ENCODE results near the gene OSCP1. TPM values are rescaled to one million over a fixed set of nuclear protein-coding genes. Genes with fewer than 3 reads are reported as not detected.

The OSCP1 gene
- total and polyA plus RNA-seq, 2 donors (not counting 3 experiments of a cell fraction or from before 2014, with no cell fraction given): 4.6 to 8.3 TPM

- FAIRE-seq: peak; percentile 91
- Histone ChIP-seq H3K36me3 (ENCODE audit: control insufficient read depth in 2 of 2, extremely low read depth in 1 of 2, insufficient read depth in 2 of 2, low read length in 2 of 2) (no peaks in the 10 kb centered on the region), H3K79me2 (ENCODE audit: control insufficient read depth, insufficient read depth, low read length) (peaks cover 56% of the 10 kb centered on the region), H3K9me3 (replicated peaks; ENCODE audit: control insufficient read depth, insufficient read depth, low read length) (no peaks in the 10 kb centered on the region), H4K20me1 (replicated peaks; ENCODE audit: control insufficient read depth, extremely low read depth, insufficient read depth, low read length) (no peaks in the 10 kb centered on the region), H3K27me3 (ENCODE audit: control insufficient read depth in 2 of 2, insufficient read depth in 2 of 2, low read length in 2 of 2) (no peaks in the 10 kb centered on the region), H2AFZ (ENCODE audit: low read depth, low read length) (no peak overlapping the region), H3K9ac (replicated peaks; ENCODE audit: extremely low read depth, insufficient read depth, low read length) (no peak overlapping the region), H3K4me3 (replicated peaks in 1 of 3; ENCODE audit: insufficient read depth in 1 of 3, low read depth in 1 of 3, low read length in 3 of 3) (no peak overlapping the region), H3K4me1 (ENCODE audit: control insufficient read depth, extremely low read depth, insufficient read depth, low read length) (peaks cover 47% of the 10 kb centered on the region), H3K27ac (ENCODE audit: insufficient read depth, low read depth, low read length) (peak overlapping the region; percentile 54), H3K4me2 (ENCODE audit: insufficient read depth, low read length) (peak overlapping the region; percentile 31), H3K9me1 (replicated peaks; ENCODE audit: control insufficient read depth, extremely low read depth, insufficient read depth, low read length) (no peaks in the 10 kb centered on the region)
- no TSS peak for BruUV-seq (replicated peaks)
- peak; percentile 77 for DNase-seq (ENCODE audit: low read depth, low spot score)
- dilution Hi-C loops (cut with MboI; ENCODE audit: extremely low pct_ligation_motif_present, low sequenced_read_pairs) (no loop called here), intact Hi-C loops (cut with micrococcal nuclease) (loop anchor here (1.0 kb wide), 7 partner anchors 17 to 270 kb away; partner anchors contain the start of genes EVA1B and TRAPPC3)
- ChIA-PET CTCF (interaction anchor here (0.8 to 5.6 kb wide), 21 partner anchors 9 to 269 kb away, joined by 3 to 152 read pairs (median 5); partner anchors contain the start of genes EVA1B and LSM10), POLR2A (interaction anchor here (1.1 to 1.5 kb wide), 2 partner anchors 17 kb away, joined by 3 to 5 read pairs; no protein-coding TSS in a partner anchor)
- TF ChIP-seq, protein P1, sequence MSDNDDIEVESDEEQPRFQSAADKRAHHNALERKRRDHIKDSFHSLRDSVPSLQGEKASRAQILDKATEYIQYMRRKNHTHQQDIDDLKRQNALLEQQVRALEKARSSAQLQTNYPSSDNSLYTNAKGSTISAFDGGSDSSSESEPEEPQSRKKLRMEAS (IDR thresholded peaks at IDR 0.05; ENCODE audit: insufficient read depth, insufficient read length): no peak
- TF ChIP-seq POLR2A (IDR thresholded peaks at IDR 0.05; ENCODE audit: low read depth, low read length) (no peak), MYC (IDR thresholded peaks at IDR 0.05; ENCODE audit: low read depth, low read length) (no peak)
- TF ChIP-seq, protein P2, sequence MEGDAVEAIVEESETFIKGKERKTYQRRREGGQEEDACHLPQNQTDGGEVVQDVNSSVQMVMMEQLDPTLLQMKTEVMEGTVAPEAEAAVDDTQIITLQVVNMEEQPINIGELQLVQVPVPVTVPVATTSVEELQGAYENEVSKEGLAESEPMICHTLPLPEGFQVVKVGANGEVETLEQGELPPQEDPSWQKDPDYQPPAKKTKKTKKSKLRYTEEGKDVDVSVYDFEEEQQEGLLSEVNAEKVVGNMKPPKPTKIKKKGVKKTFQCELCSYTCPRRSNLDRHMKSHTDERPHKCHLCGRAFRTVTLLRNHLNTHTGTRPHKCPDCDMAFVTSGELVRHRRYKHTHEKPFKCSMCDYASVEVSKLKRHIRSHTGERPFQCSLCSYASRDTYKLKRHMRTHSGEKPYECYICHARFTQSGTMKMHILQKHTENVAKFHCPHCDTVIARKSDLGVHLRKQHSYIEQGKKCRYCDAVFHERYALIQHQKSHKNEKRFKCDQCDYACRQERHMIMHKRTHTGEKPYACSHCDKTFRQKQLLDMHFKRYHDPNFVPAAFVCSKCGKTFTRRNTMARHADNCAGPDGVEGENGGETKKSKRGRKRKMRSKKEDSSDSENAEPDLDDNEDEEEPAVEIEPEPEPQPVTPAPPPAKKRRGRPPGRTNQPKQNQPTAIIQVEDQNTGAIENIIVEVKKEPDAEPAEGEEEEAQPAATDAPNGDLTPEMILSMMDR (IDR thresholded peaks at IDR 0.05; ENCODE audit: extremely low read depth in 1 of 2, insufficient read depth in 1 of 2, low read depth in 1 of 2, low read length in 2 of 2): peak; percentile 89 to 91
These were observed 81.0 kb downstream of the OSCP1 start for GRCh38 chr1:36369061-36369861.

Small RNA genes within 50 kb of the gene (small RNA-seq; reads per million reads assigned to genes)
- gene RNU4-27P (ENCODE audit: insufficient read depth, insufficient read length, low read depth, low replicate concordance): not detected
- gene SNORA63C (ENCODE audit: insufficient read depth, insufficient read length, low read depth, low replicate concordance): not detected

Other genes starting within 250 kb of the OSCP1 start
- 130 and 144 TPM in 2 replicates for gene THRAP3, start 226.0 kb downstream of the OSCP1 start, total RNA-seq
- 32.4 and 38.0 TPM in 2 replicates for gene THRAP3, start 226.0 kb downstream of the OSCP1 start, polyA plus RNA-seq
- 5.1 and 7.2 TPM in 2 replicates for gene SH3D21, start 144.1 kb downstream of the OSCP1 start, total RNA-seq
- 1.6 and 1.8 TPM in 2 replicates for gene SH3D21, start 144.1 kb downstream of the OSCP1 start, polyA plus RNA-seq
- 63.2 and 64.7 TPM in 2 replicates for gene EVA1B, start 126.8 kb downstream of the OSCP1 start, total RNA-seq
- gene EVA1B, start 126.8 kb downstream of the OSCP1 start, polyA plus RNA-seq: 132 and 255 TPM in 2 replicates
- gene STK40, start 64.5 kb downstream of the OSCP1 start, total RNA-seq: 35.2 and 36.8 TPM in 2 replicates
- gene STK40, start 64.5 kb downstream of the OSCP1 start, polyA plus RNA-seq: 20.8 and 21.4 TPM in 2 replicates
- gene LSM10, start 52.5 kb downstream of the OSCP1 start, total RNA-seq: 38.2 and 40.3 TPM in 2 replicates
- 76.9 and 98.5 TPM in 2 replicates for gene LSM10, start 52.5 kb downstream of the OSCP1 start, polyA plus RNA-seq
- 105 and 106 TPM in 2 replicates for gene MRPS15, start 13.9 kb upstream of the OSCP1 start, total RNA-seq
- 45.6 and 47.1 TPM in 2 replicates for gene MRPS15, start 13.9 kb upstream of the OSCP1 start, polyA plus RNA-seq
- gene CSF3R, start 32.5 kb upstream of the OSCP1 start, total RNA-seq: not detected in 2 replicates
- gene CSF3R, start 32.5 kb upstream of the OSCP1 start, polyA plus RNA-seq: not detected in 2 replicates

Measured in endothelial cell of umbilical vein (primary cell).